IPS-NIHi7 (cell line): ENCODE data around the gene AZU1.
A peak's percentile ranks its signal among the peaks of the same experiment; 100 is the strongest.
"Not testable (repeated sequence)": the region's sequence is repeated elsewhere in the genome, so short reads cannot be mapped to it uniquely, and the experiment has no call there.

Experiments
- DNase-seq: peaks from one replicate; pipeline ENCODE4 v3.0.0; 2012; ENCODE audit warnings: mixed read lengths; ENCODE audit errors: extremely low spot score

Gene AZU1

DNA sequence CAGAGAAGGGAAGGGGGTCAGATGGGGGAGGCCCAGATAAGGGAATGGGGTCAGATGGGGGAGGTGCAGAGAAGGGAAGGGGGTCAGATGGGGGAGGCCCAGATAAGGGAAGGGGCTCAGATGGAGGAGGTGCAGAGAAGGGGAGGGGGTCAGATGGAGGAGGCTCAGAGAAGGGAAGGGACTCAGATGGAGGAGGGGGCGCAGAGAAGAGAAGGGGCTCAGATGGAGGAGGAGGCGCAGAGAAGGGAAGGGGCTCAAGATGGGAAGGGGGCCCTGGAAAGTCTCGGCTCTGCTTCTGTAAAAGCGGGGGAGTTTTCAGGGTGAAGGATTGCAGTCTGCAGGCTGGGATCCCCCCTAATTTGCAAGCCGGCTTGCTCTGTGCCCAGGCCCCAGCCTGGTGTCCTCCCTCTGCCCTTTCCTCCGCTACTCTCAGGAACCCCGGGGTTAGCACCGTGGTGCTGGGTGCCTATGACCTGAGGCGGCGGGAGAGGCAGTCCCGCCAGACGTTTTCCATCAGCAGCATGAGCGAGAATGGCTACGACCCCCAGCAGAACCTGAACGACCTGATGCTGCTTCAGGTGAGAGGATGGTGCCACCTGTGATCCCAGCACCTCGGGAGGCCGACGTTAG is 1.6 kb downstream of the AZU1 start:
- no peak for DNase-seq

DNA sequence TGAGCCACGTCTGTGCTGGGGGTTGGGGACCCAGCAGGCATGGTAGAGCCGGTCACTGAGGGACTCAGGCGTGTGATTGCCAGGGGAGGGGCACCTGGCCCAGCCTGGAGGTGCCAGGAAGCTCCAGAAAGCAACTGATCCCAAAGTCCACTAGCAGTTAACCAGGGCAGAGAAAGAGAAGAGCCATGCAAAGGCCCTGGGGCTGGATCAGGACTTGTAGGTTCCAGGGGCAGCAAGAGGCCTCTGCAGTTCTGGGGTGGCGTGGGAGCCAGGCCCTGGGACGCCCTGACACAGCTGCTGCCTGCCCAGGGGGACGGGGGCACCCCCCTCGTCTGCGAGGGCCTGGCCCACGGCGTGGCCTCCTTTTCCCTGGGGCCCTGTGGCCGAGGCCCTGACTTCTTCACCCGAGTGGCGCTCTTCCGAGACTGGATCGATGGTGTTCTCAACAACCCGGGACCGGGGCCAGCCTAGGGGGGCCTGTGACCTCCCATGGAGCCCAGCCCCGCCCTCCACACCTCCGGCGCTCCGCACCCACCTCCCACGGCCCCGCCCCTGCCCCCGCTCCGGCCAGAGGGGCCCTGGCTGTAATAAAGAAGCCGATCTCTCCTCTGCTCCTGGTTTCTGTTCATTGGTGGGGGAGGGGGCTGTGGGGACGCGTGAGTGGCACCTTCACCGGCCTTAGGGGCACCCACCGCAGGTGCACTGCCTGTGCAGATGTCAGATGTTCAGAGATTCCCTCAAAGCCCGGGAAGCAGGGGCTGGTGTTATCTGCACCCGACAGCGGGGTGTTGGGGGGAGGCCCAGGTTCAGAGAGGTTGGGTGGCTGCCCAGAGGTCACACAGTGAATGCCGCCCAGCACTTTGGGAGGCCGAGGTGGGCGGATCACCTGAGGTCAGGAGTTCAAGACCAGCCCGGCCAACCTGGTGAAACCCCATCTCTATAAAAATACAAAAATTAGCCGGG is 4.1 kb downstream of the AZU1 start:
- DNase-seq = no peak

DNA sequence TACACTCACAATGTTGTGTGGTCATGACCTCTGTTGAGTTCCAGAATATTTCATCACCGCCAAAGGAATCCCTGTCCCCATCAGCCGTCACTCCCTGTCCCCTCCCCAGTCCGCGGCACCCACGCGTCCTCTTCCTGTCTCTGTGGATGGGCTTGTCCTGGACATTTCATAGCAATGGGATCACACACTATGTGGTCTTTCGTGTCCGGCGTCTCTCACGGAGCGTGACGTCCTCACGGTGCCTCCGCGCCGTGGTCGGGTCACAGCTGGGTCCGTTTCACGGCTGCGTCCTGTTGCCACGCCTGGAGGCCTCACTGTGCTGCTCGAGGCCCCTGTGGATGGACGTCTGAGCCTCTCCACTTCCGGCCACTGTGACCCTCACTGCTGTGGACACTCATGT is 6.6 kb downstream of the AZU1 start:
- no peak for DNase-seq

DNA sequence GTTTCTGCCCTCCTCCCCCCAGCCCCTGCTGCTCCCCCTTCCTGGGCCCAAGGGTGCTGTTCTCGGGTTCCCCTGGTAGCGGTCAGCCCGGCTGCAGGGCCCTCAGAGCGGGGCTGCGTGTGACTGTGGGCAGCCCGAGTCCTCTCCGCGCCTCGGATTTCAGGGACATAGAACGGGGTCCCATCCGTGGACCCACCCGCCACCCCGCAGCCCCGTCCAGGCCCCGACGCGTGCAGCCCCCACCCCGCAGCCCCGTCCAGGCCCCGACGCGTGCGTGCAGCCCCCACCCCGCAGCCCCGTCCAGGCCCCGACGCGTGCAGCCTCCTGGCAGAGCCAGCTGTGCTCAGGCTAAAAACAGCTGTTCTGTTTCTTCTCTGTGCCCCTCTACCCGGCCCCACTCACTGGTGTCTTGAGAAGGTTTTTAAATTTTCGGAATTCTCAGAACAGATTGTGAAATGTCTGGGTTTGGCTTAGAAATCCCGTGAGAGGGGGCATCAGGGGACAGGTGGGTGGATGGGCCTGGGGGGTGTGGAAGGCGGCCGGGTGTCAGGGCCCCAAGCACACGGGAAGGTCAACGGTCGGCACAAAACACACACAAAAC is 7.7 kb downstream of the AZU1 start:
- no peak for DNase-seq

DNA sequence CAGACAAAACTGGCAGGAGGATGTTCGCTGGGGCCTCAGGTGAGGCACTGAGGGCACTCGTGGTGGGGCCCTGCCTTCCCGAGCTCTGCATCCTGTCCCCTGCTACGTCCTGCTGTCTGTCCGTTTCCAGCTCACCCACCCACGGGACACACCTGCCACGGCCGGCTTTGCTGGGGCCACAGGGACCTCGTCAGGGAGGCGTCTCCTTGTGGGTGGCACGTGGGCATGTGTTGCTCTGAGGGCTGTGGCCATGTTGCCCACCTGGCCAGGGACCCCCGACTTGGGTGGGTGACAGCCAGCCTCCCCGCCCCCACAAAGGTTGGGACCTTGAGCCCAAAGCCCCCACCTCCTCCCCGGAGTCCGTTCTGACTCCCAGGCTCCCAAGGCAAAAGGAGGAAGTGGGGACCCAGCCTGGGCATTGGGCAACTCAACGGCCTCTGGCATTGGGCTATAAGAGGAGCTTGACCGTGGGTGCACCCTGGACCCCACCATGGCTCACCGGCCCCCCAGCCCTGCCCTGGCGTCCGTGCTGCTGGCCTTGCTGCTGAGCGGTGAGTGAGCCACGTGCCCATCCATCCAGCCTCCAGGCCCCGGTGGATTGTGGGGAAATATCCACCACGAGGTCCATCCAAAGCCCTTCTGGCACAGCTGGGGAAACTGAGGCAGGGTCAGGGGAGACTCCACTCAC is 13.0 kb downstream of the AZU1 start, which contains the start of gene PRTN3:
Gene PRTN3, plus strand, starts transcription at position 481 of the 688 bp plus-strand sequence. Its CDS starts 10 bp downstream, at position 491.
- no peak for DNase-seq

DNA sequence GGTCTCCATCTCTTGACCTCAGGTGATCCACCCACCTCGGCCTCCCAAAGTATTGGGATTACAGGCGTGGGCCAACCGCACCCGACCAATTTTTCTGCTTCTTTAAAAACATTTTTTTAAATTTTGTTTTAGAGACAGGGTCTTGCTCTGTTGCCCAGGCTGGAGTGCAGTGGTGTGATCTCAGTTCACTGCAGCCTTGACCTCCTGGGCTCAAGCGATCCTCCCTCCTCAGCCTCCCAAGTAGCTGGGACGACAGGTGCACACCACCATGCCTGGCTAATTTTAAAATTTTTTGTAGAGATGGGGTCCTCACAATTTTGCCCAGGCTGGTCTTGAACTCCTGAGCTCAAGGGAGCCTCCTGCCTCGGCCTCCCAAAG is 15.2 kb downstream of the AZU1 start:
- DNase-seq = not testable (repeated sequence)

DNA sequence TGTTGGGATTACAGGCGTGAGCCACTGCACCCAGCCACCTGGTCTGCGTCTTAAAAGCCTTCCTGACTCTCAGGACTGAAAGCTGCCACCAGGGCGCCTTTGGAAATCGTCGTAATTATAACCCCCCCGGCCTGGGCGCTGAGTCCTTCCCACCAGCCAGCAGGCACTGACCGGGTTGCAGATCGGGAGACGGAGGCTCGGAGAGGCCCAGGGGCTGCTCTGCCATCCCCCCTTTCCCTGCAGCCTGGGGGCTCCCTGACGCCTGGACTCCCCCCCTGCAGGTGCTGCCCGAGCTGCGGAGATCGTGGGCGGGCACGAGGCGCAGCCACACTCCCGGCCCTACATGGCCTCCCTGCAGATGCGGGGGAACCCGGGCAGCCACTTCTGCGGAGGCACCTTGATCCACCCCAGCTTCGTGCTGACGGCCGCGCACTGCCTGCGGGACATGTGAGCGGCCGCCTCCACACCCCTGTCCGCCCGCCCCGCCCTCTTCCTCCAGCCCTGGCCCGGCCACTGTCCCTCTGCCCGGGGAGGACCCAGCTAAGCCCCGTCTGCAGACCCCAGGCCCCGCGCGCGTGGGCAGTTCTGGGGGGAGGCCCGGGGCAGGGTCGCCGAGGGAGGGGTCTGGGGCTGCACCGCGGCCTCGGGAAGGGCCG is 15.7 kb downstream of the AZU1 start:
- peak; percentile 56 for DNase-seq

DNA sequence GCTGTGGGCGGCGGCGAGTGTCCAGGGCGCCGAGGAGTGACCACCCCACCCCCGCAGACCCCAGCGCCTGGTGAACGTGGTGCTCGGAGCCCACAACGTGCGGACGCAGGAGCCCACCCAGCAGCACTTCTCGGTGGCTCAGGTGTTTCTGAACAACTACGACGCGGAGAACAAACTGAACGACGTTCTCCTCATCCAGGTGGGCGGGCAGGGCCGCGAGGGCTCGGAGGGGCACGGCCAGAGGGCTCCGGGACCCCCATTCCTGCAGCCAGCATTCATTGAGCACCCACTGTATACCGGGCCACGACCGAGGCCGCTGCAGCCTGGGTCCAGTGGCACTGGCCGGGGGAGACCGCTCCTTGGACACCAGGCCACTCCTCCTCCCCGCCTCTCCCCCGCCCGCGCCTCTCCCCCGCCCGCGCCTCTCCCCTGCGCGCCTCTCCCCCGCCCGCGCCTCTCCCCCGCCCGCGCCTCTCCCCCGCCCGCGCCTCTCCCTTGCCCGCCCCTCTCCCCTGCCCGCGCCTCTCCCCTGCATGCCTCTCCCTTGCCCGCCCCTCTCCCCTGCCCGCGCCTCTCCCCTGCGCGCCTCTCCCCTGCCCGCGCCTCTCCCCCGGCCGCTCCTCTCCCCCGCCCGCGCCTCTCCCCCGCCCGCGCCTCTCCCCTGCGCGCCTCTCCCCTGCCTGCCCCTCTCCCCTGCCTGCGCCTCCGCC is 16.4 kb downstream of the AZU1 start:
- no peak for DNase-seq

DNA sequence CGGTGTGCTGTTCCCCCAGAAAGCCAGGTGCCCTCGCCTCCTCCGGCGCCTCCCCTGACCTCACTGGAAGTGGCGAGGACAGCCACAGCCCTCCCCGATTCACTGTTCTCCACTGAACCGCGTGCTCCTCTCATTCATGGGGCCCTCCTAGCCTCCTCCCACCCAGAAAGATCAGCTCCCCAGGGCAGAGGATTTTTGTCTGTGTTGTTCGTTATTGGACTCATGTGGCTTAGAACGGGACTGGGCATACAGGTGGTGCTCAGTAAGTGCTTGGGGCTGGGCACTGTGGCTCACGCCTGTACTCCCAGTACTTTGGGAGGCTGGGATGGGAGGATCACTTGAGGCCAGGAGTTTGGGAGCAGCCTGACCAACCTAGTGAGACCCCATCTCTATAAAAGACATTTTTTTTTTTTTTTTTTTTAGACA is 16.9 kb downstream of the AZU1 start:
- no peak for DNase-seq

DNA sequence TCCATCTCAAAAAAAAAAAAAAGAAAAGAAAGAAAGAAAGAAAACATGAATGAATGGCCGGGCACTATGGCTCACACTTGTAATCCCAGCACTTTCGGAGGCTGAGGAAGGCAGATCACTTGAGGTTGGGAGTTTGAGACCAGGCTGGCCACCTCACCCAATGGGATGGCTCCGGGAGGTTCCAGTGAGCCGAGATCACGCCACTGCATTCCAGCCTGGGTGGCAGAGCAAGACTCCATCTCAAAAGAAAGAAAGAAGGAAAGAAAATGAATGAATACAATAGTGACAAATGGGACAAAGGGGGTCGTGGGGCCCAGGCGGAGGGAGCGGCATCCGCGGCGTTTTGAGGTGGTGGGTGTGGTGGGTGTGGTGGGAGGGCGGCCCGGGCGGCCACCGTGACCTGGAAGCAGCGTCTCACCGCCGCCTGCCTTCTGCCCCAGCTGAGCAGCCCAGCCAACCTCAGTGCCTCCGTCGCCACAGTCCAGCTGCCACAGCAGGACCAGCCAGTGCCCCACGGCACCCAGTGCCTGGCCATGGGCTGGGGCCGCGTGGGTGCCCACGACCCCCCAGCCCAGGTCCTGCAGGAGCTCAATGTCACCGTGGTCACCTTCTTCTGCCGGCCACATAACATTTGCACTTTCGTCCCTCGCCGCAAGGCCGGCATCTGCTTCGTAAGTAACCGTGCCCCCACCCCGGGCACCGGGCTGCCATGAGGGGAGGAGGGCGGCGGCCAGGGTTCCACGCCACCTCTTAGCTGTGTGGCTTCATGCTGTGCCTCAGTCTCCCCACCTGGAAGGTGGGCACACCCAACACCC is 18.3 kb downstream of the AZU1 start:
- no peak for DNase-seq

DNA sequence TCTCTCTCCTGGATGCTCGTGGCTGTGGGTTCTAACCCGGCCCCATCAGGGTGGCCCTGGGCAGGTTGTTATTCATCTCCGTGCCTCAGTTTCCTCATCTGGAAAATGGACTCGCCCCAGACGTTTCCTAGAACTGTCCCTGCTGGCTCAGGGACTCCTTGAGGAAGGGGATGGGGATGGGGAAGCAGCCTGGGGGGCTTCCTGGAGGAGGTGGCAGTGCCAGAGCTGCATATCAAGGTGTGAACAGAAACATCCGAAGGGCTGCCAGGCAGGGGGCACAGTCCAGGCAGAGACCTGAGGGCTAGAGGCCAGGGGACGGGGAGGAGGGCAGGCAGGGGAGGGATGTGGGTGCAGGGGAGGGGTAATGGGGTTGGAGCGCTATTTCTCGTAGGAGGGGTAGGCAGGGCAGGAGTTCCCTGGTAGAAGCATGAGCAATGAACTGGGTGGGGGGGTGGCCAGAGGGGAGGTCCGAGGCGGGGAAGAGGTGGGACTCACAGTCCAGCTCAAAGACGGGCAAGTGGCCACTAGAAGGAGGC is 20.8 kb downstream of the AZU1 start:
- DNase-seq = no peak

DNA sequence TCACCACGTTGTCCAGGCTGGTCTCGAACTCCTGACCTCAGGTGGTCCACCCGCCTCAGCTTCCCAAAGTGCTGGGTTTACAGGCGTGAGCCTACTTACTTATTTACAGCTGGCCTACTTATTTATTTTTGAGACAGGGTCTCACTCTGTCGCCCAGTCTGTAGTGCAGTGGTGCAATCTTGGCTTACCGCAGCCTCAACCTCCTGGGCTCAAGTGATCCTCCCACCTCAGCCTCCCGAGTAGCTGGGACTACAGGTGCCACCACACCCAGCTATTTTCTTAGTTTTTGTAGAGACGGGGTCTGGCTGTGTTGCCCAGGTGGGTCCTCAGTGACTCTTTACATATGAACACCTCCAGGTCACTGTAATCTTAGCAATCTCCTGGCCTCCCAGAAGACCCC is 21.6 kb downstream of the AZU1 start:
- not testable (repeated sequence) for DNase-seq

DNA sequence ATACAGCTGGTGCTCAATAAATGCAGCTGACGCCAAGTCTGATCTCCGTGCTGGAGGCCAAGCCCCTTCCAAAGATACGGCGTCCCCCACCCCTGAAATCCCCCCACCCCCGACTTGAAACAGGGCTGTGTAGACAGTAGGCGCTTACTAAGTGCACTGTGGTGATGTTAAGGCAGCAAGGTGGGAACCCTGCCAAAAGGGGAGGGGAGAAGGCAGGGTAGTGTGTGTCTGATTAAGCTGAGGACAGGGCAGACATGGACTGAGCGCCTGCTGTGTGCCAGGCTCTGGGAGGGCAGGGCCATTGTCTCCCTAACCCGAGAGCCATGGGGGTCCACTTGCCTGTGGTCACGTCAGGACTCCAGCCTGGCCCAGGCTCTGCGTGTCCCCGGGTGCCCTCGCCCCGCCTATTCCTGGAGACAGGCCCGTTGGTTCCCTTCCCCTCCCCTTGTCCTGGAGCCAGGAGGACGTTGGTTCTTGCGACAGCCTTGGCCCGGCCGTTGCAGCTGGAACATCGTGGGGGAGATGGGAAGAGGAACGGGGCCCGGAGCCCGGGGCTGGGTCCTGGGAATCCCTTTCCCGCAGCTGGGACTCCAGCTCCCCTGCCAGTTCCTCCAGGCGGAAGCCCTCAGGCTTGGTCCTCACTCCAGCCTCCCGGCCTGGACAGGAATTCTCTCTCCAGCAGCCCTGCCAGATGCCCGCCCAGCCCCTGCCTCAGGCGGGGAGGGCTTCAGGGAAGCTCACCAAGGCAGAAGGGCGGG is 22.8 kb downstream of the AZU1 start:
- peak; percentile 49 for DNase-seq

DNA sequence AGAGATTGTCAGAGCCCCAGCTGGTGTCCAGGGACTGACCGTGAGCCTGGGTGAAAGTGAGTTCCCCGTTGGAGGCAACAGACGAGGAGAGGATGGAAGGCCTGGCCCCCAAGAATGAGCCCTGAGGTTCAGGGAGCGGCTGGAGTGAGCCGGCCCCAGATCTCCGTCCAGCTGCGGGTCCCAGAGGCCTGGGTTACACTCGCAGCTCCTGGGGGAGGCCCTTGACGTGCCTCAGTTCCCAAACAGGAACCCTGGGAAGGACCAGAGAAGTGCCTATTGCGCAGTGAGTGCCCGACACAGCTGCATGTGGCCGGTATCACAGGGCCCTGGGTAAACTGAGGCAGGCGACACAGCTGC is 23.3 kb downstream of the AZU1 start:
- DNase-seq = no peak

DNA sequence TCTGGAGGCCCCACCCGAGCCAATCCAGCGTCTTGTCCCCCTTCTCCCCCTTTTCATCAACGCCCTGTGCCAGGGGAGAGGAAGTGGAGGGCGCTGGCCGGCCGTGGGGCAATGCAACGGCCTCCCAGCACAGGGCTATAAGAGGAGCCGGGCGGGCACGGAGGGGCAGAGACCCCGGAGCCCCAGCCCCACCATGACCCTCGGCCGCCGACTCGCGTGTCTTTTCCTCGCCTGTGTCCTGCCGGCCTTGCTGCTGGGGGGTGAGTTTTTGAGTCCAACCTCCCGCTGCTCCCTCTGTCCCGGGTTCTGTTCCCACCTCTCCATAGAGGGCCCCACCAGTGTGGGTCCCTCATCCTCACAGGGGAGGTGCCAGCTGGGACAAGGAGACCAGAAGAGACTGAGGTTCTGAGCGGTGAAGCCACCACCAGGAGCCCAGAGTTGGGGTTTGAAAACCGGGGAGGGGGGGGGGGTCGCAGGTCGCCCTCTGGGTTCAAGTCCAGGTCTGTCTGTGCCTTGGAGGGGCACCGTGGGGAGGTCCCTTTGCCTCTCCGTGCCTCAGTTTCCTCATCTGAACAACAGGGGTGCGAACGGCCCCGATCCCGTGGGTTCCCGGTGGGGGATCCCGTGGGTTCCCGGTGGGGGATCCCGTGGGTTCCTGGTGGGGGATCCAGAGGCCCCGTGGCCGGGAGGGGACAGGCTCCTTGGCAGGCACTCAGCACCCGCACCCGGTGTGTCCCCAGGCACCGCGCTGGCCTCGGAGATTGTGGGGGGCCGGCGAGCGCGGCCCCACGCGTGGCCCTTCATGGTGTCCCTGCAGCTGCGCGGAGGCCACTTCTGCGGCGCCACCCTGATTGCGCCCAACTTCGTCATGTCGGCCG is 24.7 kb downstream of the AZU1 start, which contains the start of gene ELANE:
Gene ELANE, plus strand, starts transcription at position 168 of the 878 bp plus-strand sequence. Its CDS starts 26 bp downstream, at position 194.
- DNase-seq = no peak

DNA sequence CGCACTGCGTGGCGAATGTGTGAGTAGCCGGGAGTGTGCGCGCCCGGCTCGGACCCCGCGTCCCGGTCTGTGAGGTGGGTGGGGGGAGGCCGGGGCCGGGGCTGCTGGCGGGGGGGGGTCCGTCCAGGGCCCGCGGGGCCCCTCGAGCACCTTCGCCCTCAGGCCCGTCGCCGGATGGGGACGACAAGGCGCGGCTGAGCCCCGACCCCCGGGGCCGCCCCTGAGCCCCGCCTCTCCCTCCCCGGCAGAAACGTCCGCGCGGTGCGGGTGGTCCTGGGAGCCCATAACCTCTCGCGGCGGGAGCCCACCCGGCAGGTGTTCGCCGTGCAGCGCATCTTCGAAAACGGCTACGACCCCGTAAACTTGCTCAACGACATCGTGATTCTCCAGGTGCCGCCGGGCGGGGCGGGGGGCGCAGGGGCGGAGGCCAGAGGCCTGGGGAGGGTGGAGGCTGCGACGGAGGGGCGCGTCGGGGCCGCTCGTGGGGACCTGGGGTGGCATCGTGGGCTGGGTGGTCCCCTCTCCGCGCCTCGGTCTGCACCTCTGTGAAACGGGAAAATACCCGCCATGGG is 25.5 kb downstream of the AZU1 start:
- DNase-seq = no peak

DNA sequence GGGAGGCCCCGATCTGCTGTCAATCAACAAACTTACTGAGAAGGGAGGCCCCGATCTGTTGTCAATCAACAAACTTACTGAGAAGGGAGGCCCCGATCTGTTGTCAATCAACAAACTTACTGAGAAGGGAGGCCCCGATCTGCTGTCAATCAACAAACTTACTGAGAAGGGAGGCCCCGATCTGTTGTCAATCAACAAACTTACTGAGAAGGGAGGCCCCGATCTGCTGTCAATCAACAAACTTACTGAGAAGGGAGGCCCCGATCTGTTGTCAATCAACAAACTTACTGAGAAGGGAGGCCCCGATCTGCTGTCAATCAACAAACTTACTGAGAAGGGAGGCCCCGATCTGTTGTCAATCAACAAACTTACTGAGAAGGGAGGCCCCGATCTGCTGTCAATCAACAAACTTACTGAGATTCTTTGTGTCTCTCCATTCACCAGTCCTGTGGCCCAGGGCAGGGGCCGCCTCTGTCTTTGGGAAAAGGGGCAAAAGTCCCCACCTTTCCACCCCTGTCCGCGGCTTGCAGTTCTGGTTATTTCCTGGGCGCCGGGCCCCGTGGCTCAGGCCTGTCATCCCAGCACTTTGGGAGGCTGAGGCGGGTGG is 26.1 kb downstream of the AZU1 start:
- not testable (repeated sequence) for DNase-seq
